HG02852 (cell line): ENCODE data around the gene MYO19.
"Not testable (repeated sequence)": the region's sequence is repeated elsewhere in the genome, so short reads cannot be mapped to it uniquely, and the experiment has no call there.

Source experiments
- ATAC-seq: cut with Tn5 transposase; IDR thresholded peaks from one replicate; pipeline ENCODE4 v1.9.1; 2021; ENCODE audit warnings: mild to moderate bottlenecking, moderate library complexity; ENCODE audit not compliant: unreplicated experiment

The MYO19 gene

DNA sequence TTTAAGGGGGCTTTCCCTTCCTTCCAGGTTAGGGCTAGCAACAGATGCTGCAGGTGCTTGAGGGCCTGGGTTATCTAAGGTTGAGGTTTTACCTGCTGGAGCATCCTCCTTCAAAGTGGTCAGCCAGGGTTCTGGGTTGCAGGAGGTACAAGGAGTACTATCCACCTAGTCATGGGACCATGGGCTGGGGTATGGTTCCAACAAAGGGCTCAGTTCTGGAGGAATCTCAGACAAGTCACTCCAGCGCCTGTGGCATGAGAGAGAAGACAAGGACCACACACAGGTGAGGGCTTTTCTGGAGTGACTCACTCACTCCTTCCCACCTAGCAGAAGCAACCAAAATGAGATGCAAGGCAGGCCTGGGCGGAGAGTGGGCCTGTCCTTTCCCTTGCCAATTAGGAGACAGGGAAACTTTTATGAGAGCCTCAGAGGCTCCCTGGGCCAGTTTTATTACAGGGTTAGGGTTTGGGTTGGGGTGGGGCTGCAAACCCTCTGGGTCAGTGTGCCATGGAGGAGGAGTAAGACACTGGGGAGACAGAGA lies 2.2 kb downstream of the MYO19 start:
- no peak for ATAC-seq

GRCh38 chr17:36529121-36529520 lies 5.5 kb downstream of the MYO19 start:
- no peak for ATAC-seq

DNA sequence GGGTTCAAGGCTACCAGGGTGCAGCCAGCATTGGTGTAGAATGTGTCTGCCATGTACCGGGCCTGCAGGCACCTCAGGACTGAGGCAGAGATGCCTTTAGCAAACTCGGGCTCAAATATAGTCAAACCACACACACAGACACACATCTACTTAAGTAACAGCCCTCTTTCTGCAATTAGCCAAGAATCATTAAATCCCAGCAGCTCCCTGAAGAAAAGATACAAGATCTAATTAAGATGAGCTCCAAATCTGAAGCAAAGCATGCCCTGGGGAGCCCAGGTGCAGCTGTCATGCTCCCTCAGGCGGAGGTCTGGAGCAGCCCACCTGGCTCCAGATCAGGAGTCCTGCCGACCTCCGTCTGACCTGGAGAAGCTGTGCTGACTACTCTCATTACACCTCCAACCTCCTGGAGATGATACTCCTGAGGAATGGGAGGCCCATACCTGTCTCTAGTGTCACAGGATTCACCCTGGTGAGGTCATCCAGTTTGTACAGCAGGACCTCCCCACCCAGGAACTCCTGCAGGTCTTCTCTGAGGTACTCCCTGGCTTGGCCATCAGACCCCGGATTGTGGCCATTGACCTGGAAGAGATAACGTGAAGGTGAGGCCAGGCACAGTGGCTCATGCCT lies 6.9 kb downstream of the MYO19 start:
- ATAC-seq, result no peak

DNA sequence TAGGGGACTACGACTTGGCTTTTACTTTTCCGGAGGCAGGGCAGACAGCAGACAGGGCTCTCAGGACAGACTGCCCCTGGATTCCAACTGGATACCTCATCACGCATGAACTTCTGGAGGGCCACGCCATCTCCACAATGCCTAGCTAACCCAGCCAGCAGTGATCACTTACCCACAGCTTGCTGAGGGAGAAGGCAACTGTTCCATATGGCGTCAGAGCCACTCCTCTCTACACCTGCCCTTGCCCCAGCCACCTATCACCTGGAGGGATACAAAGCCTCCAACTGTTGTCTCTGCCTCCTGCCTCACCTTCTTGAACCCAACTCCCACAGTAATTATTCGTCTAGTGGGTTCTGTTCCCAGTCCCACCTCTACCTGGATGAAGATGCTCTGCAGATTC lies 8.8 kb downstream of the MYO19 start:
- ATAC-seq, result no peak

- no peak for ATAC-seq
Measured at GRCh38 chr17:36525113-36525512, 9.6 kb downstream of the MYO19 start.

GRCh38 chr17:36524428-36524876 lies 10.2 kb downstream of the MYO19 start:
- ATAC-seq, result no peak

DNA sequence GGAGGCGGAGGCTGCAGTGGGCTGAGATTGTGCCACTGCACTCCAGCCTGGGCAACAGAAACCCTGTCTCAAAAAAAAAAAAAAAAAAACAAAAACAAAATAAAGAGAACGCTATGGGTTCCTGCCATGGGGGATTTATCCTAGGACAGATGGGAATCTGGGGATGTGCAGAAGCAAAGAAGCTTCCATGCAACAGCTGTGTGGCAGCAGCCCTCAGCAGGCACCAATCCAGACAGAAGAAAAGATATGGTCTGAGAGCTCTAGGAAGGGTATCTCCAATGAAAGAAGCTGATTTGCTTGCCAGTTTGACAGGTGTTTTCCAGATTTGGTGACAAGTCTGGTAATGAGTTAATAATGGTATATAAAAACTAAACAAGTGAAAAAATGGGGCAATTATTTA lies 11.6 kb downstream of the MYO19 start:
- no peak for ATAC-seq

DNA sequence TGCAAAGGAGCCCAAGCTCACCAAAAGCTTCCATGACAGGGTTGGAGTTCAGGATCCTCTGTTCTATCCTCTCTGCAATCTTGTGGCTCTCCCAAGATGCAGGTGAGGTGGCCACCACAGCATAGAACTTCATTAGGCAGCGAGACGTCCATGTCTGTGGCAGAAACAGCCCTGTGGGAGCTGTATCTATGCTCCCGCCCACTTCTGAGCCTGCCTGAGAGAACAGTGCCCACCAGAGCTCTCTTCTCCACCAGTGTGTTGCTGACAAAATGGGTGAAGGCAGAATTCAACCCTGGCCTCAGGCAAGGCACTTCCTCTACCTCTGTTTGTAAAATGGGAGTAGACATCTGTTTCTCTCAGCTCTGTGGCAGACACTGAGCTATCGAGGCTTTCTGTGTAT lies 18.8 kb downstream of the MYO19 start:
- no peak for ATAC-seq

DNA sequence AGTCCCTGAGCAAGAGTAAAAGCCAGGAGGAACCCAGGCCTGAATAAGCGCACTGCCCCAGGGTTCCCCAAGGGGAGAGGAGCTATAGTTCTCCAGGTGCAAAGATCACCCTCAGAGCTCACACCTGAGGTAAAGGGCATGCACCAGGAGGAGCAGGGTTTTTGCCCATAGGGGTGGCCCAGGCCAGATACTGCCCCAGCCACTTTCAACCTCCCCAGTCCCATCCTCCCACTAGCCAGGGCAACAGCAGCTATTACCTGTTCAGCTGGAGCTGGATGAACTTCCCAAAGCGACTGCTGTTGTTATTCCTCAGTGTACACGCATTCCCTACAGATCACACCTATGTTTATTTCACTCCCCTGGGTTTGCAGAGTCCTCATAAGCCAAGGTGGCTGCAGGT lies 19.8 kb downstream of the MYO19 start:
- no peak for ATAC-seq

DNA sequence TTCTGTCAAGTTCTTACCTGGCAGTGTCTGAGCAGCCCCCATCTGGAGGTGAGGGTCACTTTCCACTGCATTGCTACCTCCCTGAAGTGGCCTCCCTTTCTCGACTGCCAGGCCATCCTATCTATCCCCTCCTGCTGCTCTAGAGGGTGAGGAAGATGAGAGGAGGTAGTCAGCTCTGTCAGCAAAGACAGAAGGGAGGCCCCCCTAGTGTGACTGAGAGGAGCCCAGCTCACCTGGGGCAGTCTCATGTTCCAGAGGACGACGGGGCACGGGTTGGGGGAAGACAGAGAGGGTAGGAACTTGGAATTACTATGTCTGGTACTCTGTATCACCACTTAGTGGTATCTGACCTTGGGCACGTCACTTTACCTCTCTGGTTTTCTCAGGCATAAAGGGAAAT lies 22.0 kb downstream of the MYO19 start:
- ATAC-seq, result no peak

DNA sequence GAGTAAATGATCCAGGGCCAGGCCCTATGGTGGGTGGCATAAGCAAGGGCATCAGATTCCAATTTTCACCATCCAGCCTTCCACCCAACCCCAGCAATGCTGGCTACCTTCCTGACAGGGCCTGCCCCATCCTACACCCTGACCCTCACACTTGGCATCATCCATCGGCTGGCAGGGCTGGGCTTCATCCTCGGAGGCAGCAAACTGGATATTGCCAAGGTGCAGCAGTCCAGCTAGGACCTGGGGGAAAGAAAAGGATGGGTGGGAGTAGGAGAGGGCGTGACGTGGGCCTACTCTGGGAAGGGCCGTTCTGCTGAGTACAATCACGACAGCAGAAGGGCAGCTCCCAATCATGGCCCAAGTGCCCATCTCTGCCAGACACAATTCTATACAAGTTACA lies 23.5 kb downstream of the MYO19 start:
- no peak for ATAC-seq

- no peak for ATAC-seq
Measured at GRCh38 chr17:36510636-36511035, 24.0 kb downstream of the MYO19 start.

GRCh38 chr17:36509272-36509985 lies 25.2 kb downstream of the MYO19 start:
- no peak for ATAC-seq

GRCh38 chr17:36508439-36508838 lies 26.2 kb downstream of the MYO19 start:
- not testable (repeated sequence) for ATAC-seq

DNA sequence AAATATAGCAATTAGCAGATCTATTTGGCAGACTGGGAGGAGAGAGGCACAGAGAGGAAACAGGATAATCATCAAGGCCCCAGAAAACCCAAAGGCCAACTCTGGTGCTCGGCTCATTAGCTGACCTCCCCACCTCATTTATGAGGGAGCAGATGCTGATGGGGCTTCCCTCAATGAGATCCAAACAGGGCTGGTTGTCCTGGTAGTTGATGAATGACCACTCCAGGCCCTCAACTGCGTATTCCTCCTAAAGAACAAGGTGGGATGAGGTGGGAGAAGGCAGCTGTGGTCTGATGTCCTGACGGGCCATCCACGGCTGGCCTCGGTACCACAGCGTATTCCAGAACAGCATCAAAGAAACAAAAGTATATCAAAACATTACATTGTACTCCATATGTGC lies 27.4 kb downstream of the MYO19 start:
- no peak for ATAC-seq

DNA sequence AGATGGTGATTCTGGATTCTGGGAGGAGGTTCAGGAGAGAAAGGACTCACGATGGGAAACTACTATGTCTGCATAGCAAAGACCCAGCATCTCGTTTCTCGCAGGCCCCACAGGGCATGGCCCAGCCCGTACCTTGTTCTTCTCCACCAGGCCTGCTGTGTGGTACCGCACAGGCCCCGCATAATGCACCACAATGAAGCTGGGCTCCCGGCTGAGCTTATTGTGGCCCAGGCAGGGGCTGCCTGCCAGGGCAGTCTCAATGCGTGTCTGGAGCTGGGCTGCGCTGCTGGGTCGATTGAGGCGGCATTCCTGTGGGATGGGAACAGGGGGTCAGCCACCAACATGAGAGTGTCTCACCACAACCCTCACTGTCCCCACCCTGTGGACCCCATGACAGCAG lies 27.8 kb downstream of the MYO19 start:
- ATAC-seq, result no peak

GRCh38 chr17:36506249-36506826 lies 28.3 kb downstream of the MYO19 start:
- no peak for ATAC-seq

- ATAC-seq, result no peak
Measured at GRCh38 chr17:36505171-36505570, 29.5 kb downstream of the MYO19 start.

DNA sequence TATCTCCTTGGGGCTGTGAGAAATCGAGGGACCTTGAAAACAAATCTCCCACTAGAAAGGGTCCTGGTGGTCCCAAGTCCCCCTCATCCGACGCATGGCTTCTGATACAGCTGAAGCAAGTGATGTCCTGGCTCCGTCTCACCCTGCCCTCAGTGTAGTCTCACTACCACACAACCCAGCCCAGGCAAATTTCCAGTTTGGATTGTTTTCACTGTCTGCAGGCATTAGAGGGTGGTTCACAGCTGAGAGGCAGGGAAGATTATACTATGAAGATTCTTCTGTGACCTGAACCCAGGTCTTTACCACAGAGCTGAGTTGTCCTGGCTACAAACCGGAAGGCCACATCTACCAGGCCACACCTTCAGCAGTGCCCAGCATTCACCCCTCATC lies 30.5 kb downstream of the MYO19 start:
- ATAC-seq, result no peak

DNA sequence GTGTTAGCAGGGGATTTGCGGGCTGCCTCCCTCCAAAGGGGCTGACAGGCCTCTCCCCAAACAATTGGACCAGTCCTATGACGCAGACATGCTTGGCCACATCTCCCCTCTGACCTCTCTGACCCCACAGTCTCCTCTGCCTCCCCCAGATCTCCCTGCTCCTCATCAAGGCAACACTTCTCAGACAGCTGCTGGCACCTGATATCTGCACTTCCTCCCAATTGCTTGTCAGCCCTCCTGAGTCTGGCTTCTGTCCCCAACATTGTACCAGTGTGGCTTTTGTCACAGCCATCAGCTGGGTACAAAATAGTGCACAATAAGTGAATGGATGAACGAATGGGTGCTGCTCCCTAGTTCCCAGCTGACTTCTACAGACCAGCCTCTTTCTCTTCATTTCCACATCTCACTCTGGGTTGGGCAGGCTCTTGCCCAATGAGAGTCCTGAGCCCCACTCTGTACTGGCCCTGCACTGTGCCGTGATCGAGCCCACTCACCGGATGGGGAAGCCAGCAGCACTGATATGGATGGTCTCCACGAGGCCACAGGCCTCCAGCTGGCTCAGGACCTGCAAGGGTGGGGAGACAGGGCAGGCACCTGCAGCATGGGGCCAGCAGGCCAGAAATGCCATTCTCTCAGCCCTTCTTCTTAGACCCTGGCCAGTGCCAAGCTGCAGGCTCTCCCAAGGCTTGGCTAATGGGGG lies 31.1 kb downstream of the MYO19 start:
- no peak for ATAC-seq

DNA sequence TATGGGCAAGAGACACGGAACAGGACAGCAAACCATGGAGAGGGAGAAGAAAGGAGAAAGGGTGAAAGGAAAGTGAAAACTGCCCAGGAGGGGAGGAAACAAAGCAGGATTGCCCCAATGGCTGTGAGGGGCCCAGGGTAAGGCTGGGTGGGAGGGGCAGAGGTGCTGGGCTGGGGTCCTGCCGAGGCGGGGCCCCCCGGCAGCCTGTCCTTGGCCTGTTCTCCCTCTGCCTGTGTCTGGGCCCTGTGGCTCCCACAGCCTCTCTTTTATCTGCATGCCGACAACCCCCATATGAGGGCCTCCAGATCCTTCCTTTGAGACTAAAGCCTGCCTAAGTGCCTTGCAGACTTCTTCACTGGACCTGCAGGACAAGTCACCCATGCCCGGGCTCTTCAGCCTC lies 32.7 kb downstream of the MYO19 start:
- ATAC-seq, result no peak

GRCh38 chr17:36501351-36501750 lies 33.3 kb downstream of the MYO19 start:
- ATAC-seq, result no peak
